Activated effector memory CD4-positive, alpha-beta T cell treated with Interleukin-2 at 50 U/mL for 16 hours (primary cell): ENCODE measurements around the gene SERPINA9.

Source experiments
- DNase-seq: peaks from one replicate; pipeline ENCODE4 v3.0.0-alpha.2; 2020

Gene SERPINA9

DNA sequence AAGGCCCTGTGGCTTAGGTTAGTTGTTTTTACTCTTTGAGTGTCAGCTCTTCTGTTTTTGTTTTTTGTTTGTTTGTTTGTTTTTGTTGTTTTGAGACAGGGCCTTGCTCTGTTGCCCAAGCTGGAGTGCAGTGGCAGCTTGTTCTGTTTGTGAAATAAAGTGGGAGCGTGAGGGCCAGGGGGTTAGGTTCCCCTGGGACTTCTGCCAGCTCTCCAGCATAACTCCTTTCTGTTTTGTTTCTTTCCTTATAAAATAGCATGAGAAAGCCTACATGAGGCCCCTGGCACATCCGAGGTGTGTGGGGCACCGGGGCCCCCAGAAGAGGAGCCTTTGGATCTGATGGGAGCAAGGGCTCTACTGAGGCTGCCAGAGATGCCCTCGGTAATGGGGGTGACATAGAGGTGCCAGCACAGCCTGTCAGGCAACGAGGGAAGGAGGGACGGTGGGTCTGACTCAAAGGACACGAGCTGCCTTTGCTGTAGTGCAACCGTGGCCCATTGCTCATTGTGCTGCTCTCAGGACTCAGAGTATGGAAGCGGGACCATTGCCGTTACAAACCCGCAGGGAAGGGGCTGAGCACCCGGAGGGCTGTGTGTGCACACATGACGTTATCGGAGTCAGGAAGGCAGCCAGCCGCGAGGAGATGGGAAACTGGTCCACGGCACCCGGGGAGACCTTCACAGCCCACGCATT is 14.3 kb downstream of the SERPINA9 start:
- DNase-seq, result no peak

DNA sequence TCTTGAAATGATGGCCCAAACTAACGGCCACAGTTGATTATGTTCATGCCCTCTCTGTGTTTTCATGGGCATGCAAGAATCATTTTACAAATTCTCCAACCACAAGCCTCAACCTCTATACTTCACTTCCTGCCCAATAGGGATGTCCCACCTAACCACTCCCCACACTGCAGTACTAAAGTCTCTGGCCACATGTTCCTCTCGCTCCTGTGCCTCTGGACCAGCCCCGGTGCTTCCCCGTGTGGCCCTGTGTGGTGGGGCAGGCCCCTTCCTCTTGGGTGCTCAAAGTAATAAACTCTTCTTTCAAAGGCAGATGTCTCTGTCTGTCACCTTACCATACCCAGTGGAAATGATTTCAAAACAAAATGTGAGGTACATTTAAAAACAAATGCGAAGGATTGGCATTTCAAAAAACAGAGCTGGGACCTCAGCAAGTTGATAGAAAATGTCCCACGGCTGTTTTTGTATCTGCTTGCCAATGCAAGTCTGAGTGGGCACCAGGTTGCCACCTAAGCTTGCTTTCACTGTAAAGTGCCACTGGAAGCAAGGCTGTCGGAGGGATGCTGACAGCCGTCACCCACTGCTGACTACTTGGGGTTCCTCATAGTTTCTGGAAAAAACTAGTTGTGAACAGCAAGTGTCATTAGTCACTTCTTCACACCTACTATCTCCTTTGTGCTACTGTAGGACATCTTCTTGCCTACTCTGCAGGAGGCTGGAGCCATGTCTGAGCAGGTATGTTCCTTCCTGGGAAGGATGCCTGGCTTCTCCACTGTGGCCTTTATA is 15.2 kb downstream of the SERPINA9 start:
- no peak for DNase-seq

DNA sequence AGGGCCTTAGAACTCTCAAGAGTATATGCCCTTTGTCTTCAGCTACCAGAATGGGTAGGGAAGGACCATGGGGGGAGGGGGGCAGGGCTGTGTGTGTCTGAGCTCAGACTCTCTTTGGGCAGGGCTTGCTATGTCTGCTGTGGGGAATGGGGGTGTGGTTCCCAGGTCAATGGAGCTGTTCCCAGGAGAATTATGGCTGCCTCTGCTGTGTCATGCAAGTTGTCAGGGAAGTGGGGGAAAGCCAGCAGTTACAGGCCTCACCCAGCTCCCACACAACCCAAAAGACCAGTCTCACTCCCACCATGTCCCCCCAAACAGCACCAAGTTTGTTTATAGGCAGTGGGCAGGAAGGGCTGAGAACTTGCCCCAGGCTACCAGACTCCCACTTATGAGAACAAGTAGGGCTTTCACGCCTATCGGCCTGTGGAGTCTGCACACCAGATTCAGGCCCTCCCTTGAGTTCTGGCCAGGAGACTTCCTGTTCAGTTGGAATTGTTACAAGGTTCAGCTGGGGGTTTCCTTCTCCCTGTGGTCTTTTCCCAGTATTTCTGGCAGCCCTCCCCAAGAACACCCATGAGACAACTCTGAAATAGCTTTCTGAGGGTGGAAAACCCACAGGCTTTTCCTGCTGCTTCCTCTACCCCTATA is 17.3 kb downstream of the SERPINA9 start:
- DNase-seq, result no peak

DNA sequence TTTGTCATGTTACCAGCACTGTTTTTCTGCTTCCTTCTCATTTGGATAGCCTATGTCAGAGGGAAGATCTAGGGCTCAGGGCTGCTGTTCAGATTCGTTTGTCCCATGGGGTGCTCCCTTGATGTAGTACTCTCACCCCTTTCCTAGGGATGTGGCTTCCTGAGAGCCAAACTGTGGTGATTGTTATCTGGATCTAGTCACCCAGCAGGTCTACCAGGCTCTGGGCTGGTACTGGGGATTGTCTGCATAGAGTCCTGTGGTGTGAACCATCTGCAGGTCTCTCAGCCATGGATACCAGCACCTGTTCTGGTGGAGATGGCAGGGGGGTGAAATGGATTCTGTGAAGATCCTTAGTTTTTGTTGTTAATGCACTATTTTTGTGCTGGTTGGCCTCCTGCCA is 17.9 kb downstream of the SERPINA9 start:
- no peak for DNase-seq

DNA sequence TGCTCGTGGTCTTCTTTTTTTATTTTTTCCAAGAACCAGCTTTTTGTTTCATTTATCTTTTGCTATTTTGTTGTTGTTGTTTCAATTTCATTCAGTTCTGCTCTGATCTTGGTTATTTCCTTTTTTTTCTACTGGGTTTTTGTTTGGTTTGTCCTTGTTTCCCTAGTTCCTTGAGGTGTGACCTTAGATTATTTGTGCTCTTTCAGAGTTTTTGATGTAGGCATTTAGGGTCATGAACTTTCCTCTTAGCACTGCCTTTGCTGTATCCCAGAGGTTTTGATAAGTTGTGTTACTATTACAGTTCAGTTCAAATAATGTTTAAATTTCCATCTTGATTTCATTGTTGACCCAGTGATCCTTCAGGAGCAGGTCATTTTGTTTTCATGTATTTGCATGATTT is 20.1 kb downstream of the SERPINA9 start:
- DNase-seq, result no peak

DNA sequence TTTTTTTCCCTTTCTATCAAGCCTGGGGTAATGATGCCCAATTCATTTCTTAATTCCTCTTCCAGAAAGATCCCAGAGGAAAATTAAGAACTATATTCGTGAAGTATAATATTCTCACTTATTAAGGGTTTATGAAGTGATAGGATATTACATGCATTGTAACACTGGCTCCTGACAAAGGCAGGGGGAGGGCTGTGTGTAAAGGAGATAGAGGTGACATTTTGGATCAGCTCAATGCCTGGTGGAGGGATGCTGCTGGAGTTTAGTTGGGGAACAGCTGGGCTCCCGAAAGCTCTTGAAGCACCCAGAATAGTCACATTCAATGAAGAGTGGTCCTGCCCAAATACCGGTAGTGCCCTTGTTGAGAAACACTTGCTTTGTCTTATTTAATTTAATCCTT is 24.2 kb downstream of the SERPINA9 start:
- DNase-seq, result no peak

DNA sequence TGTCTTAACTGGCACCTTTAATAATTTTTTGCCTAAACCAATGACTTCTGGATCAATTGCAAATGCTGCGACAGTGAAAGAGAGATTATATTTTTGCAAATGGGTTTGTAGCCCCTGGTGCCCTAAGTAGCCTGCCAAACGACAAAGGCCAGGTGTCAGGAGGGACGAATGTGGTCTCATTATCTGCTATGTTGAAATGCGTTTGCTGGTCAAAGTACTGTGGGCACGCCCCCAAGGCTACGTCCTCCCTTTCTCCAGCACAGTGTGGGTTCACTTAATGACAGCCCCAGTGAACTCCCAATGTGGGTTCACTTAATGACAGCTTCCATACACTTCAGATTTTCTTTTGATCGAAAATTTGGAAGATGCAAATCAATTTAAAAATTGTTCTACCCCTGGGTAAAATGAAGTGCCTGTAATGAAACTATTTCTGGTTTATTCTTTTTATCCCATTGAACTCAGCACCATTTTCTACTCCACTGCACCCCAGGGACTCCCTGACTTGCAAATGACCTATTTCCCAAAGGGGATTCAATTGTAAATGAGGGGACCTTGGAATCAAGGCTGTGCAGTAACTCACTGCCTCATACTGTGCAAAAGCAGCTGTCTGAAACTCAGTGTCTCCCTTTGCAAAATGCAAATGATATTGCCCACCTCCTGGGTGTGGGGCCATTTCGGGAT is 24.8 kb downstream of the SERPINA9 start:
- no peak for DNase-seq

DNA sequence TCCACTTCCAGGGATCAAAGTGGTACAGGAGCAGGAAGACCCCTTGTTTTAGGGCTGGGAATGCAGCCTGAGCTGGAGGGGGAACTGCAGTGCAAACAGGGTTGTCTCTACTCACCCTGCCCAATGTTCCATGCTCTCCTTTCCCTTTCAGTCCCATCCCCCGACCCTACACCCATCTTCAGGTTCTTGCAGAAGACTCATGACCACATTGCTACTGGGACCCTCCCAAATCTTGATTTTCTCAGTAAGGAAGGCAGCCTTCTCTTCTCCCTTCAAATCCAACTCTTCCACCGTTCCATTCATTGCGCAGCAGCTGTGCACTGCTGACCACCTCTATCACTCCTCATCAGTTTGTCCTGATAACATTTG is 25.3 kb downstream of the SERPINA9 start:
- DNase-seq, result no peak

DNA sequence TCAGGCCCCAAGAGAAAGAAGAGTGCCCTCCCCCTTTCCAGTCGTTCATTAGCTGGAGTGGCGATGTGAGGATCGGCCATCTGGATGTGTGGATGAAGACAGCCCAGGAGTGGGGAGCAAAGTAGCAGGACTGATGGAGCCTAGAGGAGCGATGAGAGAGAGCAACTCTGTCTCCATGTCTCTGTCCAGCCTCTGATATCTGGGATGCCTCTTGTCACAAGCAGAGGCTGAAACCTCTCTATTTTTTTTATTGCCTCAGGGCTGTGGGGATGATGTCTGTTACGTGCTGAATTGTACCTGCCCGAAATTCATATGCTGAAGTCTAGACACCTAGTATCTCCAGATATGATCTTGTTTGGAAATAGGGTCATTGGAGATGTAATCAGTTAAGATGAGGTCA is 26.1 kb downstream of the SERPINA9 start:
- DNase-seq, result no peak

DNA sequence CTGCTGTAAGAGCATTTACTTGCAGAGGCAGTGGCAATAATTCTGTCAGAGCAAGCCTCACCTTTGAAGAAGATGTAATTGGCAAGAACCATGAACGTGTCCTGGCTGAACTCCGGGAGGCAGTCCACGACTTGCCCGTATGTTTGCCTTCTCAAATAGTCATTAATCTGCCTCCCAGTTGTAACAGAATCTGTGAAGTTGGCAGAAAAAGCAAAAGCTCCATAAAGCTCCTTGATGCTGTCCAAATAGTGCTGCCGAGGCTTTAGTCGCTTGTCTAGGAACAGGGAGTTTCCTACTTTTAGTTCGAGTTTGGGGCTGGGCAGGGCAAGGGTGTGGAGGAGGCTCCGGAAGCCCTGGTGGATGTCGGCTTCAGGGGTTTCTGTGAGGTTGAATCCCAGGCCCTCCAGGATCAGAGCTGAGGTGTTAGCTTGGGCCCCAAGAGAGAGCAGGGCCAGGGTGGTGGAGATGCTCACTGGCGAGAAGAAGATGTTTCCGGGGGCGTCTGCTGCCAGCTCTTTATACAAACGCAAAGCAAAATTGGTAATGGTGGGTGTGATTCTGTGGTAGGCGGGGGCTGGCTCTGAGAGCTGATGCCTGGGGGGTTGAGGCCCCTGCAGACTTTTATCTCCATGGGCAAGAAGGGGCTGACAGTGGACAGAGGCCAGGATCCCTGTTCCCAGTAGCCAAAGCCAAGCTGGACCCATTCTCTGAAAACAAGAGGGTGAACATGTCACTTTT is 27.8 kb downstream of the SERPINA9 start:
- DNase-seq, result no peak

DNA sequence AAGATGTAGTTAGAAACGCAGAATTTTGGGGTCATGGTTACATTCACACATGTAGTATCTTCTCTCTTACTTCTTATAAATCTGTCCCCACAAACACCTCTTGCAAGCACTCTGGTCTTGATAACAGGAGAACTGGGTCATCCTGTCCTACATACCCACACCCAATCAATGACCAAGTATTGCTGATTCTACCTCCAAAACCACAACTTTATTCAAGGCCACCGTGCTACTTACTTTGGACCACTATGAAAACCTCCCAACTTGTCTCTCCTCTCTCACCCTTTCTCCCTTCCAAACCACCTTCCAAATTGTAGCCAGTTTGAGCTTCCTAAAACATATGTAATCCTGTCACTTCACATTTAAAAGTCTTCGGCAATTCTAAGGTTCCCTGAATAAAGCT is 28.8 kb downstream of the SERPINA9 start:
- no peak for DNase-seq

DNA sequence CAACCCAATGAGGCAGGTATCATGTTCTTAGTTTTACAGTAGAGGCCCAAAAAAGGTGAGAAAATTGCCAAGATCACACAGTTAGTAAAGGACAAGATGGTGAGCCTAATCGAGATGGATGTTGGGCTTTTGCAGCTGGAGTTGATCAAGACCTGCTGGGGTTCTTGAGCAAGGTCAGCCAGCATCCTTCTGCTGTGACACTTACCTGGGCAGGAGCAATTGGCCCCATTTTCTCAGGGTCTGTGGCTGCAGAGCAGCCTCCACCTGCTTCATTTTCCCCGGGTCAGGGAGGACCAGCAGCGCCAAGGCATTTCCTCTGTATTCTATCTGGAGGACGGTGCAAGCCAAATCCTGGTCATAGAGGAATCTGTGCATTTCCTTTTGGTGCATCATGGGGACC is 29.9 kb downstream of the SERPINA9 start:
- no peak for DNase-seq

DNA sequence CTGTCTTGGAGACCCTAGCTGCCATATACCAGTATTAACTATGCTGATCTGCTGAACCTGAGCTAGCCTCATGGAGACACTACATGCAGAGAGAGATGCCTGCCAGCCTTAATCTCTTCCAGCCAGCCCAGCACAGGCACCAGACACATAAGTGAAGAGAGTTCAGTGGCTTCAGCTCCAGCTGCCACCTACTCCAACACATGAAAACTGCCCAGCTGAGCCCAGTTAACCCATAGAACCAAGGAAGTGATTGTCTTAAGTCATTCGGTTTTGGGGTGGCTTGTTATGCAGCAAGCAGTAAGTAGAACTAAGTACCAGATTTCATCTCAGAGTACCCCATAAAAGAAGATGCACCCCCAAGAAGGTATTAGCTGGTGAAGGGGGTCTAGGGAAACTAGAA is 31.0 kb downstream of the SERPINA9 start:
- no peak for DNase-seq

DNA sequence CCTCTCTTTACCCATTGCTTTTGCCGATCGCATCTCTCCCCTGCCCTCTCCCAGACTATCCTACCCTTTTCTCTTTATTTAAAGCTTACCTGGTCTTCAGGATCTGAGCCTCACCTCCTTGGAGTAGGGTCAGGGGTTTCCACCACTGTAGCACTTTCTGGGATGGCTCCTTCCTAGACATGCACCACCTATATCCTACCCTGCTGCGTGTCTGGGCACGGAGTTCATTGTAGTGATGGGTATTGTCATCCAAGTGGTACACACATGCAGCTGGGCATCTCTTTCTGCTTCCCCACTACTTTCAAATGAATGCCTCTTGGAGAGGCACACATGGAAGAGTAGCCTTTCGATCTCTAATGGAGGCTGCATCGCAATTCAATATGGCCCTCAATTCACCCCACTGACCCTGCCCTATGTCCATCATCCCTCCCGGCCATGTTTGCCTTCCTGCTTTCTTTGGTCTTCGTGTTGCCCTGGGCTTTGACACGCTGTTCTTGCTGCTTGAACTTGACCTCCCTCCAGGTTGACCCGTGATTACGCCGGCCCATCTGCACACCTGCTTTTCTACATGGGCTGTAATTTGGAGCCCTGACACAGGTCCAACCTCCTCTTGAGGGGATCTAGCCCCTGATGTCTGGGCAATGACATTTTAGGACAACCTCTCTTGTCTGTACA is 34.3 kb downstream of the SERPINA9 start:
- no peak for DNase-seq

DNA sequence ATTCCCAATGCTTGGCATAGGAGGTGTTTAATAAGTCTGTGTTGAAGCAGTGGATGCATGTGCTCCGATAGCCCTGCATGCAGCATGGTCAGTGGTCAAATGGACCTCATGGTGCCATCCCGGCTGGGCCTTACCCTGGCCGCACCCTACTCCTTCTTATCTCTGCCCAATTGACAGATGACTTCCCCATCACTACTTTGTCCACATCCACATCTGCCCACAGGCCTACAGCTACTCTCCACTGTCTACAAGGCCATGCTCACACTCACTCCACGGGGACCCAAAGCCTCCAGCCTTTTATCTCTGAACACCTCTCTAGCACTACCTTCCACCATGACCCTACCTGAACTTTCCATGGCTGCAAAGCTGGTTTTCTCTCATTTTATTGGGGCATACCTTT is 34.9 kb downstream of the SERPINA9 start:
- no peak for DNase-seq

DNA sequence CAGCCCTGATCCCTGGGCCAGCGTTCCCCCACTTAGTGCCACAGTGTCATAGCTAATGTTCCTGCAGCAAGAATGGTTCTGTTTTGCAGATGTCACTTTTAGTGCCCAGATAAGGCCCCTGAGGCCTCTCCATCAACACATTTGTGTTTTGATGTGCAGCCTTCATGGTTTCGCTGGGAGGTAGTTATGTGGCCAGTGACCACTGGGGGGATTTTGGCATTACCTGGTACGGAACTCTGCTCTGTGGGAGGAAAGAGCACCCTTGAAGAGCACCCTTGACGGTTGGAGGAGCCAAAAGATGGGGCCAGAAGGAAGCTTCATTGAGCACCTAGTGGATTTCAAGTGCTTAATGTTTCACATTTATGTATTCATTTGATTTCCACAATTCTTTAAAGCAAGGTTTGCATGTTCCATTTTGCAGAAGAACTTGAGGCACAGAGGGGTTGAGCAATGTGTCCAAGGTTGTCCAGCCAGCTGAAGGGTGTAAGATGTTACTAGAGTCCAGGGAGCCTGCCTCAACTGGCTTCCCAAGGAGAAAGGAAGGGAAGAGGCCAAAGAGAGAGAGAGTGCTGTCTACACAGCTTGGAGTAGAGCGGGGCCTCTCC is 36.4 kb downstream of the SERPINA9 start:
- no peak for DNase-seq

DNA sequence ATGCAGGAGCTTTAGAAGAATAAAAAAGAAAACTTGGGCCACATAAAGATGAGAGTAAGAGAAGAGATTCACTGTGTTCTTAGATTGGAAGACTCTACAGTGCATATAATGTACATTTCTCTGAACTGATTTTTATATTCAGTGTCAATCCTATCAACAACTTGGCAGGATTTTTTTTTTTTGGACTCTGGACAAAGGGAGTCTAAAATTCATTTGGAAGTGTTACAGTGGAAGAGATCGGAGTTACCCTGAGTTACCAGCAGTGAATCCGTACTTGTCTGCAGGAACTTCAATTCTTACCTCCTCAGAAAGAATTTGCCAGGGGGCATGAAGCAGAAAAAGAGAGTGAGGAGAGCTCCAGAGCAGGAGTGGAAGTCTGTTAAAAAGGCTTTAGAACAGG is 47.4 kb downstream of the SERPINA9 start:
- no peak for DNase-seq

DNA sequence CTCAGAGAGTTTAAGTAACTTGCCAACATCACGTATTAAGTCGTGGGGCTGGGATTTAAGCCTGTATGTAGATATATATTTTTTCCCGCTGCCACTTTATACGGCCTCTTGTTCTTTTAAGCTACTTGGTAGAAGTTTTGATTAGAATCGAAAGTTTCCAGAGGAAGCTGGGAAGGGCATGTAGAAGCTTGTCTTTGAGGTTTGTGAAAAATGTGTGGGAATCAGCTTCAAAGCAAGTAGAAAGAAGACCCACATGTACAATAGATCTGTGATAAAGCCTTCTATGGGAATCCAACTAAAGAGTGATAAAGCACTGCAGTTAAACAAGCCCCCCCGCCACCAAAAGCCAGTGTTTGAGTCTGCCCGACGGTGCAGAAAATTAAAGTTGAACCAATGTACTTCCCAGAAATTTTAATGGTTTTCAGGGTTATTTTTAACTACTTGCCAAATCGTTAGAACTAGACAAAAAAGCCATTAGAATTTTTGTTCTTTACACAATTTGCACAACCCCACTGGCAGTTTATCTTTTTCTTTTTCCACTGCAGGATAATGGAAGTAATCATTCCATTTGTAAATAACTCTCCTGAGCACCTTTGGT is 48.9 kb downstream of the SERPINA9 start:
- no peak for DNase-seq

DNA sequence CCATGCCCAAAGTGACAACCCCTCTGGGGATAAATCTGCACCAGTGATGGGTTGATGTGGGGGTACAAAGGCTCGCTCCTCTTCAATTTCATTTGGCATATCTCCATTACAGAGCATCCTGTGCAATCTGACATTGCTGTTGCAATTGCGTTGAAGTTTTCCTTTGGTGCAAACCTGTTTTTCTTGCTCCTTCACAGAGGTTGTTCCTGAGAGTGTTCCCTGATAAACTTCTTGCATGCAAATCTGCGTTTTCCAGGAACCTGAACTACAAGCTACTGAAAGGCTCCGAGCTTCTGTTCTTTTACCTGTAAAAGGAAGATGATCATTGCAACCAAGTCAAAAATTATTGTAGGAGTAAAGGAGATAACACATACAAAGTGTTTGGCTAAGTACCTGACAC is 49.5 kb downstream of the SERPINA9 start:
- DNase-seq, result no peak

DNA sequence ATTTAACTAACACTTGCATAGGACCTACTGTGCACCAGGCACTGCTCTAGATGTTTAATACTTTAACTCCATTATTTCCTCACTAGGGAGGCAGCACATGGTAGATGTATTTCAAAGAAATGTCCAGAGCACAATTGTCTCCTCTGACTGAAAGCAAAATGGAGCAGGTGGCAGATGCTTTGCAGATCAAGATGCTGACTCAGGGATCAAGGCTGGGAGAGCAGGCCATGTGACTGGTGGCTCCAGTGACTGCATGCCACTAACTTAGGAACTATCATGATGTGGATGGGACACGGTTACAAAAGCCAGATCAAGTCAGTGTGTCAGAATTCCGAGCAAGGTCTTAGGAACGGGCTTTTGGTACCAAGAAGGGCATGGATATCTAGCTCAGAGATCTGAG is 51.6 kb downstream of the SERPINA9 start:
- DNase-seq, result no peak

DNA sequence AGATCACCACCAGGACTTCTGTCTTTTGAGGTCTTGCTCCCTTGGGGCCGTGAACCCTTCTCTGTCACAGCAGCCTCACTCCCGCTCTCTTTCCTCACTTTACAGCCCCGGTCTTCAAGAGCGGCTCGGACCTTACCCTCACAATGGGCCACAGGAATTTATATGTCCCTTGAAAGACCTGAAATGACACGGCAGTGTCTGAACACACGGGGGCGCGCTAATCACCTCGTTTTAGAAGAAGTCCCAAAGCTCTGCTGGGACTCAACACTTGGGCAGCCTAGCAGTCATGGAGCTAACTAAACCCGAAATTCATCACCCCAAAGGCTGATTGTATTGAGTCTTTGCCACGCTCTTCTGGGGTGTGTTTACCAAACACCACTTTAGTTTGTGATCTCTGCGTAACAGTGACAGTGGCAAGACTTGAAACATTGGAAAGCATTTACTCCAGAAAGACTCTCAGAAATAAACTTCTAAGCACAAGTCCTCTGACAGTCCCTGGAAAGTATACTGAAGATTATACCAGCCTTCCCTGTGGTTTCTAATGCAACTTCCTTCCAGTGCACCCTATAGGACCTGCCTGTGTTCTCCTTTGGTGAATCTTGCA is 52.4 kb downstream of the SERPINA9 start:
- no peak for DNase-seq
